Glutamatergic neuron (in vitro differentiated cells): Measurements from ENCODE around the gene EGR1. TPM values are rescaled to one million over a fixed set of nuclear protein-coding genes. Genes with fewer than 3 reads are reported as not detected.

Source experiments
- DNase-seq: peaks from one replicate; pipeline ENCODE4 v3.0.0; 2022
- H3K27ac Mint-ChIP-seq: one replicate; pipeline ENCODE4 v1.8.0; 2020; ENCODE audit warnings: mild to moderate bottlenecking, mixed read lengths, inconsistent platforms; ENCODE audit not compliant: unreplicated experiment
- H3K27me3 Mint-ChIP-seq: one replicate; pipeline ENCODE4 v1.8.0; 2020; ENCODE audit warnings: mild to moderate bottlenecking, moderate library complexity, mixed read lengths, inconsistent platforms; ENCODE audit not compliant: unreplicated experiment
- H3K36me3 Mint-ChIP-seq: one replicate; pipeline ENCODE4 v1.8.0; 2020; ENCODE audit warnings: mild to moderate bottlenecking, mixed read lengths, inconsistent platforms; ENCODE audit not compliant: unreplicated experiment
- H3K4me1 Mint-ChIP-seq: one replicate; pipeline ENCODE4 v1.8.0; 2020; ENCODE audit warnings: mild to moderate bottlenecking, low read depth, mixed read lengths, inconsistent platforms; ENCODE audit not compliant: unreplicated experiment
- H3K4me3 Mint-ChIP-seq: one replicate; pipeline ENCODE4 v1.8.0; 2020; ENCODE audit warnings: mild to moderate bottlenecking, mixed read lengths, inconsistent platforms; ENCODE audit not compliant: unreplicated experiment
- H3K9me3 Mint-ChIP-seq: one replicate; pipeline ENCODE4 v1.8.0; 2020; ENCODE audit warnings: mild to moderate bottlenecking, moderate library complexity, mixed read lengths, inconsistent platforms; ENCODE audit not compliant: unreplicated experiment
- CTCF ChIP-seq: fragments of 200-600 bp; sonication (generic); IDR thresholded peaks from one replicate; pipeline ENCODE4 v1.5.0; 2021; ENCODE audit not compliant: partially characterized antibody, unreplicated experiment
- total RNA-seq: library from RNA; stranded (reverse); fragmentation: NEBNext Ultra II Directional; extraction: Animal tissue kit (Norgen Biotek cat#: 25700); gene quantifications from one replicate; pipeline ENCODE4 v1.2.1, GENCODE V29; 2021; ENCODE audit not compliant: unreplicated experiment

EGR1 gene
- total RNA-seq, 1 donor from 2014 or later, result 1.3 TPM

GRCh38 chr5:138441221-138441620 lies 24.1 kb upstream of the EGR1 start:
- H3K27ac Mint-ChIP-seq, result peak overlapping the region; percentile 17
- peaks cover 6% of the 10 kb centered on the region for H3K4me1 Mint-ChIP-seq
- peaks cover 8% of the 10 kb centered on the region for H3K27me3 Mint-ChIP-seq
- H3K4me3 Mint-ChIP-seq, result peak overlapping the region; percentile 30
- peaks cover 7% of the 10 kb centered on the region for H3K9me3 Mint-ChIP-seq
- no peak for DNase-seq
- no peak for TF ChIP-seq CTCF
- H3K36me3 Mint-ChIP-seq, result peaks cover 5% of the 10 kb centered on the region

GRCh38 chr5:138444078-138444773 lies 21.1 kb upstream of the EGR1 start:
- DNase-seq, result no peak
- H3K27me3 Mint-ChIP-seq, result peaks cover 6% of the 10 kb centered on the region
- peaks cover 8% of the 10 kb centered on the region for H3K9me3 Mint-ChIP-seq
- TF ChIP-seq CTCF, result no peak
- H3K4me1 Mint-ChIP-seq, result peaks cover 17% of the 10 kb centered on the region
- H3K4me3 Mint-ChIP-seq, result no peak overlapping the region
- H3K27ac Mint-ChIP-seq, result no peak overlapping the region
- peaks cover 5% of the 10 kb centered on the region for H3K36me3 Mint-ChIP-seq

- TF ChIP-seq CTCF, result no peak
- H3K9me3 Mint-ChIP-seq, result peaks cover 8% of the 10 kb centered on the region
- H3K27ac Mint-ChIP-seq, result no peak overlapping the region
- H3K27me3 Mint-ChIP-seq, result peaks cover 6% of the 10 kb centered on the region
- no peak overlapping the region for H3K4me3 Mint-ChIP-seq
- peaks cover 17% of the 10 kb centered on the region for H3K4me1 Mint-ChIP-seq
- DNase-seq, result no peak
- peaks cover 5% of the 10 kb centered on the region for H3K36me3 Mint-ChIP-seq
Measured at GRCh38 chr5:138444774-138445546, 20.3 kb upstream of the EGR1 start.

GRCh38 chr5:138445547-138446271 lies 19.6 kb upstream of the EGR1 start:
- Mint-ChIP-seq H3K4me3 (no peak overlapping the region), H3K27me3 (peaks cover 5% of the 10 kb centered on the region), H3K9me3 (peaks cover 8% of the 10 kb centered on the region), H3K36me3 (peaks cover 5% of the 10 kb centered on the region), H3K4me1 (peaks cover 12% of the 10 kb centered on the region), H3K27ac (no peak overlapping the region)
- no peak for TF ChIP-seq CTCF
- no peak for DNase-seq

- peaks cover 4% of the 10 kb centered on the region for H3K36me3 Mint-ChIP-seq
- peaks cover 11% of the 10 kb centered on the region for H3K4me1 Mint-ChIP-seq
- peaks cover 4% of the 10 kb centered on the region for H3K27me3 Mint-ChIP-seq
- no peak for DNase-seq
- H3K9me3 Mint-ChIP-seq, result peaks cover 5% of the 10 kb centered on the region
- H3K4me3 Mint-ChIP-seq, result peak overlapping the region; percentile 63
- peak overlapping the region; percentile 63 for H3K27ac Mint-ChIP-seq
- no peak for TF ChIP-seq CTCF
Measured at GRCh38 chr5:138448070-138448469, 17.2 kb upstream of the EGR1 start.
